Inflammatory macrophage treated with lipopolysaccharide for 4 hours (primary cell): ENCODE data around the gene SRGAP2.
"Not testable (repeated sequence)": the region's sequence is repeated elsewhere in the genome, so short reads cannot be mapped to it uniquely, and the experiment has no call there.

Source experiments
- DNase-seq: peaks from one replicate; pipeline ENCODE4 v3.0.0-alpha.2; 2020

The SRGAP2 gene

GRCh38 chr1:206210802-206211201 is 7.5 kb downstream of the SRGAP2 start:
- DNase-seq = not testable (repeated sequence)

- DNase-seq = not testable (repeated sequence)
Measured at GRCh38 chr1:206215600-206216392, 12.5 kb downstream of the SRGAP2 start.

- DNase-seq = not testable (repeated sequence)
Measured at GRCh38 chr1:206218285-206218684, 14.9 kb downstream of the SRGAP2 start.

GRCh38 chr1:206218765-206219164 is 15.4 kb downstream of the SRGAP2 start:
- DNase-seq = not testable (repeated sequence)

GRCh38 chr1:206219514-206220331 is 16.4 kb downstream of the SRGAP2 start:
- DNase-seq = not testable (repeated sequence)

- DNase-seq = peak; percentile 77
Measured at GRCh38 chr1:206220332-206221000, 17.1 kb downstream of the SRGAP2 start.

GRCh38 chr1:206221585-206221984 is 18.2 kb downstream of the SRGAP2 start:
- not testable (repeated sequence) for DNase-seq

GRCh38 chr1:206224190-206224776 is 20.9 kb downstream of the SRGAP2 start:
- DNase-seq = not testable (repeated sequence)

- DNase-seq = not testable (repeated sequence)
Measured at GRCh38 chr1:206225386-206225785, 22.0 kb downstream of the SRGAP2 start.

- not testable (repeated sequence) for DNase-seq
Measured at GRCh38 chr1:206226886-206227285, 23.5 kb downstream of the SRGAP2 start.

GRCh38 chr1:206229286-206229685 is 25.9 kb downstream of the SRGAP2 start:
- not testable (repeated sequence) for DNase-seq

GRCh38 chr1:206231989-206232388 is 28.6 kb downstream of the SRGAP2 start:
- not testable (repeated sequence) for DNase-seq

- not testable (repeated sequence) for DNase-seq
Measured at GRCh38 chr1:206232970-206233645, 29.8 kb downstream of the SRGAP2 start.

GRCh38 chr1:206234189-206234916 is 31.0 kb downstream of the SRGAP2 start:
- DNase-seq = not testable (repeated sequence)

GRCh38 chr1:206235190-206235589 is 31.8 kb downstream of the SRGAP2 start:
- DNase-seq = not testable (repeated sequence)

GRCh38 chr1:206240288-206240687 is 36.9 kb downstream of the SRGAP2 start:
- peak; percentile 67 for DNase-seq

GRCh38 chr1:206243335-206243734 is 40.0 kb downstream of the SRGAP2 start:
- peak; percentile 76 for DNase-seq

- DNase-seq = not testable (repeated sequence)
Measured at GRCh38 chr1:206245479-206245878, 42.1 kb downstream of the SRGAP2 start.

GRCh38 chr1:206246129-206246886 is 43.0 kb downstream of the SRGAP2 start:
- not testable (repeated sequence) for DNase-seq

GRCh38 chr1:206250953-206251681 is 47.8 kb downstream of the SRGAP2 start:
- DNase-seq = not testable (repeated sequence)
